ENCODE measurements around the gene TAS2R42.

TAS2R42 gene
- total RNA-seq, result 0 reads per million in 2 experiments

- DNase-seq (ENCODE audit: low read depth), result no peak
Observed at GRCh38 chr12:11186837-11187236, at the start of gene TAS2R42. TAS2R42 (minus strand) TSS chr12:11186937; CDS start chr12:11186937, 0 bp downstream.

GRCh38 chr12:11233532-11233931 lies 46.8 kb upstream of the TAS2R42 start:
- DNase-seq (ENCODE audit: low read depth), result no peak

GRCh38 chr12:11228296-11228879 lies 41.7 kb upstream of the TAS2R42 start:
- peak; percentile 19 for DNase-seq (ENCODE audit: low read depth)

GRCh38 chr12:11227373-11227772 lies 40.6 kb upstream of the TAS2R42 start:
- DNase-seq (ENCODE audit: low read depth), result no peak

- DNase-seq (ENCODE audit: low read depth), result no peak
Observed at GRCh38 chr12:11209113-11209512, 22.4 kb upstream of the TAS2R42 start.

- no peak for DNase-seq (ENCODE audit: low read depth)
Observed at GRCh38 chr12:11204173-11204572, 17.4 kb upstream of the TAS2R42 start.

GRCh38 chr12:11202811-11203210 lies 16.1 kb upstream of the TAS2R42 start:
- DNase-seq (ENCODE audit: low read depth), result no peak

- no peak for DNase-seq (ENCODE audit: low read depth)
Observed at GRCh38 chr12:11183011-11183410, 3.7 kb downstream of the TAS2R42 start.

GRCh38 chr12:11182529-11182928 lies 4.2 kb downstream of the TAS2R42 start:
- DNase-seq (ENCODE audit: low read depth), result no peak

GRCh38 chr12:11178250-11178649 lies 8.5 kb downstream of the TAS2R42 start:
- DNase-seq (ENCODE audit: low read depth), result no peak

- no peak for DNase-seq (ENCODE audit: low read depth)
Observed at GRCh38 chr12:11174022-11174421, 12.7 kb downstream of the TAS2R42 start.

- DNase-seq (ENCODE audit: low read depth), result no peak
Observed at GRCh38 chr12:11171969-11172675, 14.6 kb downstream of the TAS2R42 start.

- DNase-seq (ENCODE audit: low read depth), result peak; percentile 83
Observed at GRCh38 chr12:11171145-11171968, 15.4 kb downstream of the TAS2R42 start, which contains the start of gene SMIM10L1. SMIM10L1 (plus strand) TSS chr12:11171194; CDS start chr12:11171357, 163 bp downstream.

GRCh38 chr12:11170810-11171144 lies 16.0 kb downstream of the TAS2R42 start:
- no peak for DNase-seq (ENCODE audit: low read depth)

- DNase-seq (ENCODE audit: low read depth), result no peak
Observed at GRCh38 chr12:11166300-11166699, 20.4 kb downstream of the TAS2R42 start.

GRCh38 chr12:11164384-11164783 lies 22.4 kb downstream of the TAS2R42 start:
- DNase-seq (ENCODE audit: low read depth), result no peak

GRCh38 chr12:11162502-11162901 lies 24.2 kb downstream of the TAS2R42 start:
- no peak for DNase-seq (ENCODE audit: low read depth)

GRCh38 chr12:11158885-11159444 lies 27.8 kb downstream of the TAS2R42 start:
- no peak for DNase-seq (ENCODE audit: low read depth)

- DNase-seq (ENCODE audit: low read depth), result no peak
Observed at GRCh38 chr12:11154400-11154925, 32.3 kb downstream of the TAS2R42 start.

- no peak for DNase-seq (ENCODE audit: low read depth)
Observed at GRCh38 chr12:11152725-11153124, 34.0 kb downstream of the TAS2R42 start.

GRCh38 chr12:11150832-11151231 lies 35.9 kb downstream of the TAS2R42 start:
- no peak for DNase-seq (ENCODE audit: low read depth)

- no peak for DNase-seq (ENCODE audit: low read depth)
Observed at GRCh38 chr12:11147420-11147819, 39.3 kb downstream of the TAS2R42 start.
